ENCODE measurements around the gene ZXDC.

- TF ChIP-seq CTCF (conservative IDR thresholded peaks at IDR 0.05) = no peak
- TF ChIP-seq ZFX (IDR thresholded peaks at IDR 0.05) = no peak
Measured at GRCh38 chr3:126450744-126451143, 24.9 kb downstream of the ZXDC start.

All from C4-2B (cell line).